Right renal cortex interstitium (tissue), 3 donors: ENCODE measurements around the gene PCBP4. TPM values are rescaled to one million over a fixed set of nuclear protein-coding genes. Genes with fewer than 3 reads are reported as not detected.
"Not testable (repeated sequence)": the region's sequence is repeated elsewhere in the genome, so short reads cannot be mapped to it uniquely, and the experiment has no call there.

ENCODE experiments used
- DNase-seq, 3 donors: peaks; one replicate each; pipeline ENCODE4 v3.0.0-alpha.2; 2013; ENCODE audit warnings: low read depth in 3 of 3, low spot score in 2 of 3
- polyA plus RNA-seq, 3 donors: library from polyadenylated mRNA; unstranded; fragments of 120-200 nt; gene quantifications; one replicate each; pipeline ENCODE4 v1.2.1, GENCODE V29; 2013; ENCODE audit not compliant: insufficient read length in 3 of 3

PCBP4 gene
- polyA plus RNA-seq, 3 donors, result 47.8 to 51.4 (median 49.5) TPM

DNA sequence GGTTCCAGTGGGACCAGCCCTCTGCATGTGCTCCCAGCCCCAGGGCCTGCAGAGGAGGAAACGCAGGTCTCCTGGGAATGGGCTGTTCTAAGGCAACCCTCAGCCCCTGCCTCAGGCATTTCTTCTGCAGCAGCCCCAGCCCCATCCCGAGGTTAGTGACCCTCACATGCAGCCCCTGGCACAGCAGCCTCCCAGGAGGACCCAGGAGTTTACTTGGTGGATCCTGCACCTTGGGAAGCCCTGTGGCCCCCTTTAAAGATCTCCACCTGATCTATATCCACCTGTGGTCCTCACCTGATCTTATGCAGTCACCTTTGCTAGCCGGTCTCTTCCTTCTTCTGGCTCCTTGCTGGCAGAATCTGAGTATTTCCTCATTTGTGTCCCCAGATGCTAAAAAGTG lies 38.3 kb downstream of the PCBP4 start:
- not testable (repeated sequence) for DNase-seq

DNA sequence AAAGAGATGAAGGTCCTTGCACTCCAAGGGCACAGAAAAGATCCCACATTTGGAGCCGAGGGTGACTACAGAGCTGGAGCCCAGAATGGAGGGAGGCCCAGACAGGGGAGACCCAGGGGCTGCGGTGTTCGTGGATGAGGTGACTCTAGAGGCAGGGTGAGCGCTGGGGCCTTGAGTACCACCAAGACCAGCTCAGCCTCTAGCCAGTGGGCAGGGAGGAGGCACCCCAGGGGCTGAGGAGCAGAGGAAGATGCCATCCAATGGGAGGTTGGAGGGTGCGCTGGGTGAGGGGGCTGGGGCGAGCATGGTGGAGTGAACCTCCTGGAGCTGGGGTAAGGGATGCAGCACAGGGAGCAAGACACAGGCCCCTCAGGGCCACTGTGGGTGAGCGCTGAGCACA lies 38.8 kb downstream of the PCBP4 start:
- no peak for DNase-seq

DNA sequence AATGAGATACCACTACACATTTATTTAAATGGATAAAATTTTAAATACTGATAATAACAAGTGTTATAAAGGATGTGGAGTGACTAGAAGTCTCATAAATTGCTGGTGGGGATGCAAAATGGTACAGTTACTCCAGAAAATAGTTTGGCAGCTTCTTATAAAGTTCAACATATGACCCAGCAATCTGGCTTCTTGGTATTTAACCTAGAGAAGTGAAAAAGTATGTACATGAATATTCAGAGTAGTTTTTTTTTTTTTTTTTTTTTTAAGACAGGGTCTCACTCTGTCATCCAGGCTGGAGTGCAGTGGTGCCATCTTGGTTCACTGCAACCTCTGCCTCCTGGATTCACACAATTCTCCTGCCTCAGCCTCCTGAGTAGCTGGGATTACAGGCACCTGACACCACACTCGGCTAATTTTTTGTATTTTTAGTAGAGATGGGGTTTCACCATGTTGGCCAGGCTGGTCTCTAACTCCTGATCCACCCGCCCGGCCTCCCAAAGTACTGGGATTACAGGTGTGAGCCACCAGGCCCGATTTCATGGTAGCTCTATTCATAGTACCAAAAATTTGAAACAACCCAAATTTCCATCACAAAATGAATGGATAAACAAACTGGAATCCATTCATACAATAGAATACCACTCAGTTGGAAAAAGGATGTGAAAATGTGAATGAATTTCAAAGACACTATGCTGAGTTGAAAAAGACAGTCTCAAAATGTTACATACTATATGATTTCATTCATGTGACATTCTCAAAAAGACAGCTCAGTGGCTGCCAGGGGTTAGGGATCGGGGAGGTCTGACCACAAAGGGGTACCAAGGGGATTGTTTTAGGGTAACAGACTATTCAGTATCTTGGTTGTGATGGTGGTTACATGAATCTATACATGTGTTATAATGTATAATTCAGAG lies 39.9 kb downstream of the PCBP4 start:
- DNase-seq, result no peak

DNA sequence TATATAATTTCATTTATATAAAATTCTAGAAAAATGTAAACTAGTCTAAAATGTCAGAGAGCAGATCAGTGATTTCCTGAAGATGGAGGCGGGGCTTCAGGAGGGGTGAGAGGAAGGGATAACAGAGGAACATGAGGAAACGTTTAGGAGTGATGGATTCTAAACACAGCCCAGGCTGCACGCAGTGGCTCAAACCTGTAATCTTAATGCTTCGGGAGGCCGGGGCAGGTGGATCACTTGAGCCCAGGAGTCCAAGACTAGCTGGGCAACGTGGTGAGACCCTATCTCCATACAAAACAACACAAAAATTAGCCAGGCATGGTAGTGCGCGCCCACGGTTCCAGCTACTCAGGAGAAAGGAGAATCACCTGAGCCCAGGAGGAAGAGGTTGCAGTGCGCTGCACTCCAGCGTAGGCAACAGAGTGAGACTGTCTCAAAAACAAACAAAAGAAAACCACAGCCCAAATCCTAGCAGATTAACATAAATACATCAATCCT lies 46.1 kb downstream of the PCBP4 start:
- DNase-seq, result no peak

DNA sequence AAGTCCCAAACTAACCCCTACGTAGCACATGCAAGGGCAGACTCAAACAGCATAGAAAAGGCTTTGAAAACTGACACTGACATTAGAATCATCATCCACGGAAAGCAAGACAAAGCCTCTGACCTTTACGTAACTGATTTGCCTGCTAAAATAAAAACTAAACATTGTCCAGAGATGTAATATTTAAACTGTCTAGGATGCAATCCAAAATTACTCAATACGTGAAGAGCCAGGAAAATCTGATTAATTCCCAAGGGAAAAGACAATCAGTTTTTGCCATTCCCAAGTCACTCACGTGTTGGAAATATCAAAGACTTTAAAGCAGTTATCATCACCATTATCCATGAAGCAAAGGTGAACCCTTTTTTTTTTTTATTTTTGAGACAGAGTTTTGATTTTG lies 50.8 kb downstream of the PCBP4 start:
- DNase-seq, result no peak

DNA sequence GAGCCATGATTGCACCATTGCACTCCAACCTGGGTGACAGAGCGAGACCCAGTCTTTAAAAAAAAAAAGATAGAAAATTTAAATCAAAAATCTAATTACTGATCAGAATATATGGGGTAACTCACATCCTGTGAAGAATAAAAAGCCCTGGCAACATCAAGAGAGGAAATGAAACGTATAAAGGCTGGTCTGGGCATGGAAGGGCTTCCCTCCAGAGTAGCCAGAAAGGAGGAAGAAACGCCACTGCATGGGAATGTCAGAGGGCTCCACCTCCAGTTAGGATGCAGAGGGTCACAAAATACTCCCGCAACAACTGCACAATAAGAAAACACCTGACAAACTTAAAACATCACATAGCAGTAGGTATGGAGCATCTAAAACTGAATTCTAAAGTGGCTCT lies 59.2 kb downstream of the PCBP4 start:
- DNase-seq, result no peak

Other genes starting within 250 kb of the PCBP4 start
- gene IQCF6, start 188.2 kb downstream of the PCBP4 start, polyA plus RNA-seq, result not detected
- gene IQCF2, start 105.8 kb downstream of the PCBP4 start, polyA plus RNA-seq, result not detected
- gene IQCF5, start 91.9 kb downstream of the PCBP4 start, polyA plus RNA-seq, result not detected
- not detected for gene IQCF1, start 64.1 kb downstream of the PCBP4 start, polyA plus RNA-seq
- gene RRP9, start 25.6 kb downstream of the PCBP4 start, polyA plus RNA-seq, result 10 to 100 TPM; 17.3 to 19.2 (median 17.5) TPM
- 10 to 100 TPM; 15.0 to 16.2 (median 16.2) TPM for gene PARP3, start 25.1 kb downstream of the PCBP4 start, polyA plus RNA-seq
- gene GPR62, start 12.1 kb downstream of the PCBP4 start, polyA plus RNA-seq, result under 1 TPM; 0.36 to 0.49 (median 0.37) TPM
- gene ABHD14B, start 6.6 kb upstream of the PCBP4 start, polyA plus RNA-seq, result 10 to 100 TPM; 76.7 to 82.8 (median 80.5) TPM
- gene ABHD14A, start 7.6 kb upstream of the PCBP4 start, polyA plus RNA-seq, result 10 to 100 TPM; 21.0 to 26.1 (median 26.0) TPM
- 100 to 1,000 TPM in 2 of 3 donors, 10 to 100 TPM in 1; 87.7 to 123 (median 108) TPM for gene ACY1, start 16.1 kb upstream of the PCBP4 start, polyA plus RNA-seq
- 1,000 to 10,000 TPM; 1,608 to 1,744 (median 1,623) TPM for gene RPL29, start 28.4 kb upstream of the PCBP4 start, polyA plus RNA-seq
- 10 to 100 TPM; 15.2 to 18.1 (median 15.7) TPM for gene DUSP7, start 89.1 kb upstream of the PCBP4 start, polyA plus RNA-seq
- 1 to 10 TPM; 7.0 to 8.2 (median 8.1) TPM for gene POC1A, start 187.0 kb upstream of the PCBP4 start, polyA plus RNA-seq
- gene ALAS1, start 230.7 kb upstream of the PCBP4 start, polyA plus RNA-seq, result 10 to 100 TPM; 46.6 to 52.6 (median 48.8) TPM